Stimulated activated naive CD4-positive, alpha-beta T cell treated with Interleukin-2 at 50 U/mL for 16 hours (primary cell): Measurements from ENCODE around the gene POLD4.
"Not testable (repeated sequence)": the region's sequence is repeated elsewhere in the genome, so short reads cannot be mapped to it uniquely, and the experiment has no call there.

Experiments used
- DNase-seq: peaks from one replicate; lab custom pipeline; 2025; lab: John Stamatoyannopoulos, UW

POLD4 gene

DNA sequence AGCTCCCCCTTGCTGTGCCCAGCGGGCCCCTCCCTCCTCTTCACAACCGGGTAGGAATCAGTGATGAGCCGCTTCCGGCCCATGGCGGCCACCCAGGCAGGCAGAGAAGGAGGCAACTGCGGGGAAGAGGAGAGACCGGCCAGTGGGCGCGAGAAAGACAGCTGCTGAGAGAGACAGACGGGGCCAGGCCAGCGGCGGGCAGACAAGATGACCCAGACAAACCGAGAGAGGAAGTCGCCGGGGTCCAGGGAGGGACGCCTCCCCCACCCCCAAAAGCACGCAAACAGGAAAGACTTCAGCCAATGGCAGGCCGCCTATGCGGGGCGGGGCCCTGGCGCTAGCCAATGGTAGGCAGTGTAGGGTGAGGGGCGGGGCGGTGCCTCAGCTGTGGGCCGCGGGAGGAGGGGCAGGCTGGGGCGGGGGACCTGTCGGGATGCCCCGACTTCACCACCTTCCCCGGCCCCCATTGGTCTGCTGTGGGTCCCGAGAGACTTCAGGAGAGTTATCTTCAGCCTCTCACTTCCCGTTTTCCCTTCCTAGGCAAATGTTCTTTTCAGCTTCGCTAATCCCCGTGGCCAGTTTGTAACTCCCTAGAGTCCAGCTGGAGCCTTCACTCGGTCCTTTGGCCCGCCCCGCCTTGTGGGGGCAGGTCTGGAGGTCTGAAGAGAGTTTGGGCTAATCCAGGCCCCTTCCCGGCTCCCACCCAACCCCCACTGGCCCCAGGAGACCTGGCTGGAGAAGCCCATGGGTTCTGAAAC, at the start of gene POLD4:
TSS of gene POLD4 (minus strand) at position 230 of the 758 bp plus-strand sequence. CDS start at position 83, 147 bp downstream.
- DNase-seq, result peak; percentile 93

DNA sequence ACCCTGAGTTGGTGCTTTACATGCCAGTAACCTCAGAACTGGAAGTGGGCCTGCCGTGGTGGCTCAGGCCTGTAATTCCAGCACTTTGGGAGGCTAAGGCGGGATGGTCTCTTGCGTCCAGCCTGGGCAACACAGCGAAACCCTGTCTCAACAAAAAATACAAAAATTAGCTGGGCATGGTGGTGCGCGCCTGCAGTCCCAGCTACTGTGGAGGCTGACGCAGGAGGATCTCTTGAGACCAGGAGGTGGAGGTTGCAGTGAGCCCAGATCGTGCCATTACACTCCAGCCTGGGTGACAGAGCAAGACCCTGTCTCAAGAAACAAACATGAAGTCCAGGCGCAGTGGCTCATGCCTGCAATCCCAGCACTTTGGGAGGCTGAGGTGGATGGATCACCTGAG, 49.7 kb upstream of the POLD4 start:
- not testable (repeated sequence) for DNase-seq

DNA sequence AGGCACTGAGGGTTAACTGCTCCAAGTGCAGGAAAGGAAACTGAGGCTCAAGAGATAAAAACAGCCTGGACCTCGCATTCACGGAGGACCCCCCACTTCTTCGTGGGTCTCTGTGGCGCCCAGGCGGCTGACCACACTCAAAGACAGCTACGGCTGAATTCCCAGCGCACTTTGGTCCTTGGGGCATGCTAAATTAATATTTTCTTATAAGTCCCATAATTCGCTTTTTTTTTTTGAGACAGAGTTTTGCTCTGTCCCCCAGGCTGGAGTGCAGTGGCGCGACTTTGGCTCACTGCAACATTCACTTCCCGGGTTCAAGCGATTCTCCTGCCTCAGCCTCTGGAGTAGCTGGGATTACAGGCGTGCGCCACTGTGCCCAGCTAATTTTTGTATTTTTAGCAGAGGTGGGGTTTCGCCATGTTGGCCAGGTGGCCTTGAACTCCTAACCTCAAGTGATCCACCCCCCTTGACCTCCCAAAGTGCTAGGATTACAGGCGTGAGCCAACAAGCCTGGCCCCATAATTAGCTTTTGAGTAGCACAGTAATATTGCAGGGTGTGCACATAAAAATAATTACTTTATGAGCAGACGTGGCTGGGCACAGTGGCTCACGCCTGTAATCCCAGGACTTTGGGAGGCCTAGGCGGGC, 49.0 kb upstream of the POLD4 start:
- not testable (repeated sequence) for DNase-seq

GRCh38 chr11:67401495-67402191, 48.3 kb upstream of the POLD4 start, which contains the start of gene PPP1CA:
Gene PPP1CA (minus strand): TSS chr11:67401858. CDS start chr11:67401782, 76 bp downstream.
- DNase-seq, result peak; percentile 86

DNA sequence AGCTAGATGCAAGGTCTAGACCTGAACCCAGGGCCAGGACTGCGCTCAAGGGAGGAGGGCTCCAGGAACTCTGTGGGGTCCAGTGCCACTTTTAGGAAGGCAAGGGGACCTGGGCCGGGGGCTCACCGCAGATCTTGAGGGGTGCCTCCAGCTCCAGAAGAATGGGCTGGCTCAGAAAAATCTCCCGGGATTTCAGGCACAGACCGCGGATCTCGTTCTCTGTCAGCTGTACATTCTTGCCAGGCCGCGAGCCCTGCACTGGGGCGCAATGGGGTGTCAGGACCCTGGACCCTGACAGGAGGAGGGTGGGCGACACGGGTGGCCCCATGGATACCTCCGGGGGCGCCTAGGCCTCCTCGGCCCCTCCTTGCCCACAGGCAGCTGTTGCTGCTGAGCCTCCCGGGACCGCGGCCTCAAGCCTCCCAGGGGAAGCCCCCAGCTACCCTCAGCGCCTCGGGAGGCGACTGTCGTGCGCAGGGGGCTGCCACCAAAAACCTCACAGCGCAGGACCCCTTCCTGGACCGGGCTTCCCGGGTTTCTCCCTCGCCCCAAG, 47.7 kb upstream of the POLD4 start:
- no peak for DNase-seq

DNA sequence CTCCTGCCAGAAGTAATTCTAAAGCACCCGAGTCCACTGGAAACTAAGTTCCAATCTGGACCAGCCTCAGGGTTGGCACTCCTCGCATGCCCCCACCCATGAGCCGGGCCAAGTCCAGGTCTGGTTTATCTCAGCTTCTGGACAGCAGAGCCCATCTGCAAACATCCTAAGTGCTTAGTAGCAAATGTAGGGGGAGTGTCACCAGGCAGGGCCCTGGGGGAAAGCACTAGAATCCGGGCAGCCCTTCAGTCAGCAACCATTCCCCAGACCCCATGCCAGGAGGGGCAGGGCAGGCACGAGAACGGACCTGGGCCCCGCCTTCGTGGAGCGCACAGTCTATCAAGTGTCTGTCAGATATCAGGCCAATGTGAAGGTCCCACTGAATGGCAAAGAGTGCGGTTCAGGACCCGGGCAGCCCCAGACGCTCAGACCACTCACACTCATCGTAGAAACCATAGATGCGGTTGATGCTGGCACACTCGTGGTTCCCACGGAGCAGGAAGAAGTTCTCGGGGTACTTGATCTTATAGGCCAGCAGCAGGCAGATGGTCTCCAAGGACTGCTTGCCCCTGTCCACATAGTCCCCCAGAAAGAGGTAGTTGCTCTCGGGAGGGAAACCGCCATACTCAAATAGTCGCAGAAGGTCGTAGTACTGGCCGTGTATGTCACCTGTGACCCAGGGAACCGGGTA, 47.0 kb upstream of the POLD4 start:
- DNase-seq, result no peak

DNA sequence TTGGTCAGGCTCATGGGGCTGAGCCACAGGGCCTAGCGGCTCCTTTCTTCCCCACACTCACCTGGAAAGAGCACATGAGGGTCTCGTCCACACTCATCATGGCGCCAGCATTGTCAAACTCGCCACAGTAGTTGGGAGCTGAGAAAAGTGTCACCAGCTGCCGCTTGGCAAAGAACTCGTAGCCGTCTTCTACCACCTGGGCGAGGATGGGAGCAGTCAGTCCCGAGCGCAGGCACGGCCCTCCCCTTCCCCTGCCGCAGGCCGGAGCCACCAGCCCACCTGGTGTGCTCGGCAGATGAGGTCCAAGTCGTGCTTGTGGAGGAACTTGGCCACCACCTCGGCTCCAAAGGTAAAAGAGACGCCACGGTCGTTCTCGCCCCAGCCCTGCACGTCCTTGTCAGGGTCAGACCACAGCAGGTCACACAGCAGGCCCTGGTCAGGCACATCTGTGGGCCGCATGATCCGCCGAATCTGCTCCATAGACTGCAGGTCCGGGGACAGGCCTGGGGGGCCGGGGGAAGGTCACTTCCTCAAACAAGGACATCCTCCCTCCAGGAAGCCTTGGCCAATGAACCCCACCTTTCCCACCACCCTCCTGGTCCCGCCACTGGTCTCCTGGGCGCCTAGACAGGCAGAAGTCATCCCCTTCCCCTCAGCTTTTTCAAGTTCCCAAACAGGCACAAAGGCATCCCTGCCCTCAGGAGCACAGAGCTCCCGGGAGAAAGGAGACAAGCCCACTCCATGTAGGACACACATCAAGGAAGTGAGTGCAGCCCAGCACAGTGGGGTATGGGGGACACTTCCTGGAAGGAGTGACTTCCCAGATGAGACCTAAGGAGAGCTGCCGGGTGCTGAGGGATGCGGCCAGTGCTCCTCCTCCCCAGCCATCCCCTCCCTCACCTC, 45.6 kb upstream of the POLD4 start:
- no peak for DNase-seq

- DNase-seq, result no peak
These were observed 44.8 kb upstream of the POLD4 start for GRCh38 chr11:67397986-67398660.

GRCh38 chr11:67397536-67397935, 44.2 kb upstream of the POLD4 start:
- no peak for DNase-seq

DNA sequence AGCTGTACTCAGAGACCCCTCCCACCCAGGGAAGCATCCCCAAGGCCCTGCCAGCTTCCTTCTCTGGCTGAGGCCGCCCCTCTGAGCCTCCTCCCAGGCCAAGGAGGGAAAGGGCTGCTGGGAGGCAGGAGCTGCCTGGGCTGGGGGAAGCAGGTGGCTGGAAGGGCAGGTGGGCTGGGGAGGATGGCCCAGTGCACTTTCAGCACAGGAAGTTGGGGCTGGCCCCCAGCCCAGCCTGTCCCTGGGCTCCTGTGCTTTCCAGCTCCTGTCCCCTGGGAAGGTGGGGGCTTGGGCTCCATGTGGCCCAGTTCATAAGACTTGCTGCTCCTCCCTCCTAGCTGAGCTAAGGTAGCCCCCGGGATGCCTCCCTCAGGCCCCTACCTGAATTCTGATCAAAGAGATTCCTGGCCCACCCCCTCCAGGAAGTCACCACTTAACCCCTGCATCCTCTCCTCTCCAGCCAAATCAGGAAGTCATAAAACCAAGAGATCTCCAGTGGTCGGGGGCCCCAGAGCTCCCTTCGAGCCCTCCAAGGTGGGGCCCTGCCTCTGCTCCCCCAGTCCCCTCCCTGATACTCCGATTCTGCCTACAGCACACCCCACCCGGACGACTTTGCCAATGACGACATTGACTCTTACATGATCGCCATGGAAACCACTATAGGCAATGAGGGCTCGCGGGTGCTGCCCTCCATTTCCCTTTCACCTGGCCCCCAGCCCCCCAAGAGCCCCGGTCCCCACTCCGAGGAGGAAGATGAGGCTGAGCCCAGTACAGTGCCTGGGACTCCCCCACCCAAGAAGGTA, 43.4 kb upstream of the POLD4 start:
- DNase-seq, result no peak

DNA sequence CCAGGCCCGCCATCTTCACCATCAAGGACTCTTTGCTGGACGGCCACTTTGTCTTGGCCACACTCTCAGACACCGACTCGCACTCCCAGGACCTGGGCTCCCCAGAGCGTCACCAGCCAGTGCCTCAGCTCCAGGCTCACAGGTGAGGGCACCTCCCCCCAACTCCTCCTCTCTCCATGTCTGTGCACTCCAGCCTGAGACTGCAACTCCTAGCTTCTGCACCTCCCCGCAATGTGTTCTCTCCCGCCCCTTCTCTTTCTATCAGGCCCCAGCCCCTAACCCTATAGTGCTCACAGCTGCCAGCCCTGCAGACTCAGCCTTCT, 42.9 kb upstream of the POLD4 start:
- no peak for DNase-seq

DNA sequence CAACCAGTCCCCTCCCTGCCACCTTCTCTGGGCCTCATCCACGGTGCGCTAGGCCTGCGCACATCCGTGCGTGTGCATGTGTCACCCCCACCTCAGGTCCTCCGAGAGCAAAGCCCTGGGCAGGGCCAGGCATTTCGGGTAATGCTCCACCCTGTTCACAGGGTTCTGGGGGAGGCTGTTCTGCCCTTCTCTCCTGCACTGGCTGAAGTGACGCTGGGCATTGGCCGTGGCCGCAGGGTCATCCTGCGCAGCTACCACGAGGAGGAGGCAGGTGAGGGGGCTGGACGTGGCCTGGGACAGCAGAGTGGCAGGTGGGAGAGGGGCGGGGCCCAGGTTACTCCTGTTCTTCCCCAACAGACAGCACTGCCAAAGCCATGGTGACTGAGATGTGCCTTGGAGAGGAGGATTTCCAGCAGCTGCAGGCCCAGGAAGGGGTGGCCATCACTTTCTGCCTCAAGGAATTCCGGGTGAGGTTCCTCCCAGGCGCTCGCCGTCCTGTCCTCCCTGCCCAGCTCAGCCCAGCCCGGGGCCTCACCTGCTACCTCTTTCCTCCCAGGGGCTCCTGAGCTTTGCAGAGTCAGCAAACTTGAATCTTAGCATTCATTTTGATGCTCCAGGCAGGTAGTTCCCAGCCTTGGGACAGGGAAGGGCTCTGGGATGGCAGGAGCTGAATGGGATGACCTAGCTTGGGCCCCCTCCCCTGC, 42.4 kb upstream of the POLD4 start:
- DNase-seq, result no peak

DNA sequence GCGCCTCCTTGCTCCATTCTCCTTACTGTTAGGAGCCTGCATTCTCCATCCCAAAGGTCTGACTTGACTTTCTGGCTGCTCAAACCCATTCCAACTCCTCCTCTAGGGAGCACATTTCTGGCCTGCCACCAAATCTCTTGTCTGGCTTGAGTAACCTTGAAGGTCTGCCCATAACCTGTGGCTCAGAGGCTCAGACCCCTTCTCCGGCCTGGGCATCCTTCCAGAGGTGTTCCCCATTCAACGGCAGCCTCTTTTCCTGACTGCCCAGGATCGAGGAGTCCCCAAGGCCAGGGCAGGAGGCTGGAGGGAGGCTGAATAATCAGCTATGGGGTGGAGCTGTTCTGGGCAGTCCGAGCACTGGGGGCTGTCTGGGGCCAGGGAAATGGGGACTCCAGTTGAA, 40.6 kb upstream of the POLD4 start:
- DNase-seq, result no peak

- DNase-seq, result no peak
These were observed 40.1 kb upstream of the POLD4 start for GRCh38 chr11:67393437-67393836.

- no peak for DNase-seq
These were observed 38.9 kb upstream of the POLD4 start for GRCh38 chr11:67392183-67392715.

DNA sequence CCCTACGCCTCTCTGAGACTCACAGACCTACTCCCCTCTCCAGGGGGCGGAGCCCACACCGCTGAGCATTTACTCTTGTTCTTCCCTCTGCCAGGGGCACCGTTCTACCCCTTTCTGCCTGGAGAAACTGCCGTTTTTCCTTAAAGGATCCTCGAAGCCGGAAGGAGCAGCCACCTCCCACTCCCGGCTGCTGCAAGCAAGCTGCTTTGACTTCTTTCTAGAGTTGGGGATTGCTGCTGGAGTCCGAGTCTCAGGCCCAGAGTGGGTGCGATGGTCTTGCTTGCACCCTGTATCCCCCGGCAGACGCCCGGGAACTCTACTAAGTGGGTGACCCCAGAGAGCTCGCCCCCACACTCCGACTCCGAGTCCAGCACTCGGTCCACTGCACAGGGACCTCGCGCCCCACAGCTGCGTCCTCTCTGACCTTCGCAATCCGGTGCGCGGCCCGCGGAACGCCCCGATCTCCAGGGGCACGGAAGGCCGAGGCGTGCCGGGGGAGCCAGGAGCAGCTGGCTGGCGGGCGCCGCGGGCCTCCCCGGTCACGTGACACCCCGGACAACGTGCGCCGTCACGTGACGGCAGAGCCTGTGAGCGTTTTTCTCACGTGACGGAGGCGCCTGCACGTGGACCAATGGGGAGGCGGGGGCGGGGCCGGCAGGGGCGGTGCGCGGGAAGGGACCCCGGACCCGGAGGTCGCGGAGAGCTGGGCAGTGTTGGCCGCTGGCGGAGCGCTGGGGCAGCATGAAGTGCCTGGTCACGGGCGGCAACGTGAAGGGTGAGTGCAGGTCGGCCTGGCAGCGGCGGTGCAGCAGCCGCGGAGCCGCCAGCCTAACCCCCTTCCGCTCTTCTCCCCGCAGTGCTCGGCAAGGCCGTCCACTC, 38.2 kb upstream of the POLD4 start, which contains the start of gene RAD9A:
TSS of gene RAD9A (plus strand) at position 683 of the 879 bp plus-strand sequence. CDS start at position 742, 59 bp downstream.
- DNase-seq, result peak; percentile 91

- no peak for DNase-seq
These were observed 37.6 kb upstream of the POLD4 start for GRCh38 chr11:67390947-67391303.

DNA sequence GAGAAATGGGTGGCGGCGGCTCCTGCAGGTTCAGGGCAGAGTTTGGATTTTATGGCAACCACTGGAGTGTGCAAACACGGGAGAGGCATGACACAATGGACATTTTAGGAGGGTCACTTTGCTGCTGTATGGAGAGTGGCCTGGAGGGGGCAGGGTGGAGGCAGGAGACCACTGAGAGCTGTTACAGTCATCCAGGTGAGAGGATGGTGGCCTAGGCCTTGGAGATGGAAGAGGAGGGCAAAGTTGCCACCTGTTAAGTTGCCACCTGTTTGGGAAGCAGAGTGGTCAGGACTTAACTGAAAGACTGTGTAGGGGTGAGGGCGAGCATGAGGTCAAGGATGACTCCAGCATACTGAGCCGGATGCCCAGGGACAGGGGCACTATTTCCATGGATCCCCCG, 36.1 kb upstream of the POLD4 start:
- DNase-seq, result peak; percentile 31
